GM21576 (cell line): ENCODE results near the gene RNF215.

Experiments
- ATAC-seq: cut with Tn5 transposase; IDR thresholded peaks from one replicate; pipeline ENCODE4 v1.9.1; 2021; ENCODE audit warnings: mild to moderate bottlenecking, moderate library complexity; ENCODE audit not compliant: unreplicated experiment

Gene RNF215

DNA sequence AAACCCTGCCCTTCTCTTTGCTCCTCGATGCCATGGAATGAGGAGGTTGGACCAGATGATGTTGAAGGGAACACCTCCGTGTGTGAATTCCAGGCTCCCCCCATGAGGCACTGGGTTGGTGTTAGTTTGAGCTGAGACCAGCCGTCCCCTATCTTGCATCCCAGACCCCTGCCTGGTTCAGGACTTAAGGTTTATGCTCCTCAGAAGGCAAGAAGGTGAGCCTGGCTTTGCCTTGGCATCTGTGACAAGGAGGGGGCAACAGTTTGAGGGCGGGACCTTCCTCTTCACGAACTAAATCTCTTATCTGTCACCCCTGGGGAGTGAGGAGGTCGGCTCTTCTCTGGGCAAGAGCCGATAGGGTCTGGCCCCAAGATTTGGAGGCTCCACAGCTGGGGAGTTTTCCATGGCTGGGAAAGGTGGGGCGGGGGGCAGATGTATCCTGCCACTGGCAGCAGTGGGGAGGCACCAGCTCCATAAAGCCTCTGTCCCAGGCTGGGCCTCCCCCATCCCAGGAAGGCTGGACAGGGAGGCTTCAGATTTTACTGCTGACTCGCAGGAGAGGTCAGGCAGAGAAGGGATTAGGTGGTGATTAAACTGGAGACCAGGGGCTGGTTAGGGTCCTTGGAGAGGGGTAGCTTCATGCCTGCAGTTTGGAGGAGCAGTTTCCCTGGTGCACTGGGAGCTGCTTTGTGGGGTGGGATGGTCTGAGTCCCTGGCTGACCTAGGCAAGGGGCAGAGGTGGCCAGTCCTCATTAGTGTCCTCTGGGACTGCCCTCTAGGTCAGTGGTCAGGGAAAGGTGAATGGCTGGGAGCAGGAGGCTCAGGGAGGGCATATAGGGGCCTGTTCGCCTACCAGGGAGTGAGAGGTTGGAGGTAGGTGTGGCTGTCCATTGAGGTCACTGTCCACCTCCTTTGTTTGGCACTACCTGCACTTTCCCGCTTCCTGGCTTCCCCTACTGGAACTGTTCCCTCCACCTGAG is 10.7 kb upstream of the RNF215 start:
- ATAC-seq = no peak

DNA sequence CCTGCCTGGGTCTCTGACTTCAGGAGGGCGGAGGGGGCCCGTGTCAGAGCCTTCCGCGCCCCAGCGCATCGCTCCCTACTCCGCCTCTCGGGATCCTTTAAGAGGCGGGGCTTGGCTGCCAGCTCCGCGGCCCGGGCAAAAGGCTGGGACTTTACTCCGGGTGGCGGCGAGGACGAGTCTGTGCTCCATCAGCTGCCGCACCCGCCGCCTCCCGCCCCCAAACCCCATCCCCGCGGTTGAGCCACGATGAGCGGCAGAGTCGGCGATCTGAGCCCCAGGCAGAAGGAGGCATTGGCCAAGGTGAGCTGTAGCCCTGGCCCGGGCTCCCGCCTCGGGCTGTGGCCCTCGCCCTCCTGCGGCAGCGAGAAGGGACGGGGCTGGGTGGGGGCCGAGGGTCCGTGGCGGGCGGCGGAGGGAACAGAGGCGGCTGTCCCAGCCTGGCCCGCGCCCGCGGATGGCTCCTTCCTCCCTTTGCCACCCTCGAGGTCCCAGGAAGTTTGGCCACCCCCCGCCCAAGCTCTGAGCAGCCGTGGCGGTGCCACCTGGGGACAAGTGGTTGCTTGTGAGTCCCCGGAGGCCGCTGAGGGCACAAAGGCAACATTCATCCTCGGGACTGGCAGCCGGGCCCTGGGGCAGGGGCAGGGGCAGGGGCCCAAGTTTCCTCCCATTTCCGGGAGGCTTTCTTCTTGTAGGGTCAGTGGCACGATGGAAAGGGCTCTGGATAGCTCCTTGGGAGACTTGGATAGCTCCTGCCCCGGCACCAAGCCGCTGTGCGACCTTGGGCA is 9.9 kb upstream of the RNF215 start, which contains the start of gene SEC14L2:
SEC14L2 (plus strand) TSS at position 148 of the 785 bp plus-strand sequence; CDS start at position 247, 99 bp downstream.
- no peak for ATAC-seq

DNA sequence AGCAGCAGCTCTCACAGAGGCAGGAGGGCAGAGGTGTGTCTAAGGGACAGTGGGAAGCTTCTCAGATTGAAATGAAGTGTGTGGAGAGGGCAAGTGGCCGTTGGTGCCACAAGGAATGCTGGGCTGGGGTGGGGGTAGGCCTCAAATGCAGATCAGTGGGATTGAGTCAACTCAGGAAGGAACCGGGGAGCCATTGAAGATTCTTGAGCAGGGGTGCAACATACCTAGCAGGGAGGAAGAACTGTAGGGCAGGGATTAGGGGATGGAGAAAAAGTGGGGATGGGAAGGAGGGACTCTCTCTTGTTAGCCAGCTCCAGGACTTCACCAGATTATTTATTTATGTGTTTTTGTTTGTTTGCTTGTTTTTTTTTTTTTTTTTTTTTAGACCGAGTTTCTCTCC is 6.7 kb upstream of the RNF215 start:
- no peak for ATAC-seq

DNA sequence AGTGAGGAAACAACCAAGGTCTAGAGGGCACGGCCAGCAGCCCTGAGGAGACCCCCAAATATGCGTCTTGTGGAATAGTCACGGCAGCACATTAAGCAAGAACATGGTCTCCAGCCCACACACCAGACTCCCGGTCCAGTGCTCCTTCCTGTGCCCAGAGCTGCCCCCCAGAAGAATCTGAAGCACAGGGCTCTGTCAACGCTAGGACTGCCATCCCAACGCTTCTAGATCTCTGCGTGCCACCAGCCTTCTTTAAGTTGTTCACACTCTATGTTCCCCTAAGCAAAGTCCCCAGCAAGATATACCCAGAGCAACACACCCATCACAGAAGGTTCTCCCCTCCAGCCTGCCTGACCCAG is 6.1 kb upstream of the RNF215 start:
- ATAC-seq = no peak

DNA sequence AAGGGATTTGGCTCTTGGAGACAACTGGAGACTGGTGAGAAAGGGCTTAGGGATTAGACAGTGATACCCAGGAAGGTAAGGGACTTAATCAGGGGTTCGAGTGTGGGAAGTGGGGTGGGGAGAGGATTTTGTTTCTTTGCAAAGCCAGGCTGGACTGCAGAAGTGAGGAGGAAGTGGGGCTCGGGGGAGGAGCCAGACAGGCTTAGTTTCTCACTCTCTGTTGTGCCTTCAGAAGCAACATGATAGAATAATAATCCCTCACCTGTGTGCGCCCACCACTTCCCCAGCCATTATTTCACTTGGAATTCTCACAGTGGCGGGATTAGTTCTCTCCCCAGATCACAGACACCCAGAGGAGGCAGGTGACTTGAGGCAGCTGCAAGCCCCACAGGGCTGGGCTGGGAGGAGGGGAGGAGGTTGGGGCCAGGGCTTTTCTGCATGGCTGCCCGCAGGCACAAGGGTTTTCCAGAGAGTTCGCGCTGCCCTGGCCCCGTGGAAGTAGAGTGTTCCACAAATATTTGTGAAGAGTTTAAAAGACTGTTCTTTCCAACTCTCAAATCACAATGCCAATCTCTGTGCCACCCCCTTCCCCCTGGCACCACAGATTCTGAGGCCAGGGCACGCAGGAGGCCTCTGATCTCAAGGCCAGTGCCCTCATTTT is 5.6 kb upstream of the RNF215 start:
- ATAC-seq = no peak

DNA sequence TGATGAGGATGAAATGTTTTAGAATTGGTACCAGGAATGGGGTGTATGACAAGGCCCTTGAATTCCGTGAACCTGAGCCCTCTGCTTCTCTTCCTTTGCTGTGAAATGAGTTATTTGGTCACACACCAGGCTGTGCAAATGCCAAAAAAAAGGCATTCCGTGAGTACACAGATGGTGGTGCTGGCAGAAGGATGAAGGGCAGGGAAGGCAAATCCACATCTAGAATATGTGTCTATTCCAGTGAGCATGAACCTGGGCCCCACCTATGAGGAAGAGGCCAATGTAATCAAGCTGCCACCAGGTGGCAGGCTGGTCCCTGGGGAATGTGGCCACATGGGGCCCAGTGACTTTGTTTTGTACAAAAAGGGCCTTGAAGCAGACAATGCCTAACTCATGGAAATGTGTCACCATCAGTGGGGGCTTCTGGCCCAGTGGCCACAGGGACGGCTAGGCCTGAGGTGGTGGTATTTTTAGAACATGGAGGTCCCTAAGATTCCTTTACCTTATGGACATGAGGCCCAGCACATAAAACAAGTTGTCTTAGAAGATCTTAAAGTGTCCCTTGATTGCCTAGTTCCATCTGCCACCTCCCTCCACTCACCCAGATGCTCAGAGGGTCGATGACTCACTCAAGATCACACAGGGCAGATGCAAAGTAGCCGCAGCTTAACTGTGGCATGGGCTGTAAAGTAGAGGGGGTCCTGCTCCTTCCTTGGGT is 3.9 kb upstream of the RNF215 start:
- no peak for ATAC-seq

DNA sequence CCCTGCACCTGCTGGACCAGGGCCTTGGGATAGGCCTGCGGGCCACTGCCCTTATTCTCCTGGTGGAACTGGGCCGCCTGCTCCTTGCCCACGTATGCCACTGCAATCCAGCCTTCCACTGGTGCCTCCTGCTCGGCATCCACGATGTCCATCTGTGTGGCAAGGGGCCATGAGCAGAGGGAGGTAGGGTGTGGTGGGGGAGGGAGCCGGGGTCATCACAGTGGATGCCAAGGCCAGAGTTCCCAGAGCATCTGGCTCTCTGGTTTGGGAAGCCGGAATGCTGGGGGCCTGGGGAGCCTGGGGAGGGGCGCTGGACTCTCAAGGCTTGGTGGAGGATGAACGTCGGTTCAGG is 627 bp downstream of the RNF215 start:
- no peak for ATAC-seq

DNA sequence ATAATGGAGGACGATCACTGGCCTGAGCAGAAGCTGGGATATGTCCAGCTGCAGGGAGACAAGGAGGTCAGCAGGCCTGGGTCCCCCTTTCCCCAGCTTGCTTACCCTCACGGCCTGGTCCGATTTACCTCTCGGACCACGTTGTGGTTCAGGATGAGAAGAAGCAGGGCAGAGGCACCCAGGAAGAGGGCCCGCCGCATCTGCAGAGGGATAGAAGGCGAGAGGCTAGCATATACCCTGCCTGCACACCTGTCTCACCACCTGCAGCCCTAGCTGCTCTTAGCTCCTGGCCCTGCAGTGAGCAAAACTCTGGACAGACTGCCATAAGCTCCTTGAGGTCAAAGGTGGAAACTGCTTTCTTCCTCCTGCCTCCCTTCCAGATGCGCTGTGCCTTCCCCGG is 1.3 kb downstream of the RNF215 start:
- ATAC-seq = no peak

DNA sequence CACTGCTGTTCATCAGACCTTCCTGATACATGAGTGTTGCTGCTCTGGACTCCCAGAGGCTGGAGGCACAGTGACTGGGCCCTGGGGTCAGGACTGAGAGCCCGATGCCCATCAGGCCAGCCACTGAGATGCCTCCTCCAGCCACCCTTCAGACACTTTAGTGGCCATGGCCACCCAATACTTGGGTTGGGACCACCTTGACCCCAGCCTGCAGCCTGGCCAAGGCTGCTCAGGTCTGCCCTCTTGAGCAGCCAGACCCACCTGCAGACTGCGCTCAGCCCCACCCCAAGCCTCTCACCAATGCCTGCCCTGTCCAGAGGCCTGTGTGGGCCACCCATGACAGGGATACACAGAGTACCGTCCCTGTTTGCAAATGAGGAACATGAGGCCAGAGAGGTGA is 4.2 kb downstream of the RNF215 start:
- no peak for ATAC-seq

DNA sequence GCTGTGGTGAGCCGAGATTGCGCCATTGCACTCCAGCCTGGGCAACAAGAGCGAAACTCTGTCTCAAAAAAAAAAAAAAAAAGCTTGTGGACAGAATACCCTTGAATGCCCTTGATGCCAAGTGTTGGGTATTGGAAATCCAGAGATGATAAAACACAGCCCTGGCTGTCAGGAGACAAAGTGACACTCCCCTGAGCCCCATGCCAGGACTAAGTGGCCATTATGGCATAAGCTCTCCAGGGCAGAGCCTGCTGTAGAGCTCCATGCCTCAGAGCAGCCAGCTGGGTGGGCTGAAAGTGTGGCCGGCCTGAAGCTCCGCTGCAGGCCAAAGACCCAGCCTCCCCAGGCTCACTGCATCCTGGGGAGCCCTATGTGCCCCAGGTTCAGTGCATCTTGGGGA is 4.9 kb downstream of the RNF215 start:
- no peak for ATAC-seq

DNA sequence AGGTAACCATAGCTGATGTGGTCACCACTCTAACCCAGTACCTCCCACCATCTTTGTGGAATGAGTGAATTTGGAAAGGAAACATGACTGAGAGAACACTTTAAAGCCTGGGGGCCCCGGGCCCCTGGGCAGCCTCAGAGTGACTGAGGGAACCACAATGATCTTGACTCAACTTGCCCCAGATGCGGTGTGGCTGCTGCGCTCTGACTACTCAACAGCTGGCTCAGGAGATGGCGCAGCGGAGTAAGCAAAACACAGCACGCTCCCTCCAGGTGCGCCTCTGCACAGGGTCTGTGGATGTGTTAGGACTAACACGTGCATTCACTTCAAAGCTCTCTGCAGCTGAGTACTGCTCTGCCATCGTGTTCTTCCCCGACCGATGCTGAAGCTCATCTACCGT is 5.9 kb downstream of the RNF215 start:
- no peak for ATAC-seq

DNA sequence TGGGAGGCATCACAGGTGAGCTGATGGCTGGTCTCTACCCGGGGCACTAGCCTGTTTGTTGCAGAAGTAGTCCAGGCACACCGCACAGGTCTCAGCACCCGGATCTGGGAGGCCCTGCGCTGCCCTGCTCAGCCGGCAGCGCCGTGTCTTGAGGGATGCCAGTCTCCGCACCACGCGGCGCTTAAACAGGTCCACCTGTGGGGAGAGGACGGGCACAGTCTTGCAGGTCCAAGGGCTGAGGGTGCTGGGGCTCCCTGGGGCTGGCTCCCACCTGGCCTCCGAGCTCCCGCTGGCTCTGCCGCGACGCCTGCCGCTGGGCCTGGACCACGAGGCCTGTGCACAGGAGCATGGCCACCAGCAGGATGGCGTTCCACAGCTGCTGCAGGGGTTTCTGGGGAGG is 7.2 kb downstream of the RNF215 start:
- ATAC-seq = no peak

DNA sequence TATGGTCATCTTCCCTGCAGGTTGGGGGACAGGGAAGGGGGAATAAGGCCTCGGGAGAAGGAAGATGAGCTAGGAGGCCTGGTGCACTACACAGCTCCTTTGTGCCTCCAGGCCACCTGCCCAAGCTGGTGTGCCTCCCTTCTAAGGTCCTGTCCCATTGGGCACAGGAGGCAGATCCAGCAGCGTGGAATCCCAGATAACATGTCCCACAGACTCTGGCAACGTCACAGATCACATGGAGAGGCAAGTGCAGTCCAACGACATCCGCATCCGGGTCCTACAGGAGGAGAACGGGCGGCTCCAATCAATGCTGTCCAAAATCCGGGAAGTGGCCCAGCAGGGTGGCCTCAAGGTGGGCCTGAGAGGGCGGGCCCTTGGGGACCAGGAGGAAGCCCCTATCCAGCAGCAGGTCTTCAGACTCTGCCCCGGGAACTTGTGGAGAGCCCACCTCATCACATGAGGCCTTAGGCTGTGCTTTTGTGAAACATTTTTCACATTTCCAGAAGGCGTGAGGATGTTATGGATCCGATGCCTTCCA is 11.8 kb downstream of the RNF215 start:
- ATAC-seq = no peak

DNA sequence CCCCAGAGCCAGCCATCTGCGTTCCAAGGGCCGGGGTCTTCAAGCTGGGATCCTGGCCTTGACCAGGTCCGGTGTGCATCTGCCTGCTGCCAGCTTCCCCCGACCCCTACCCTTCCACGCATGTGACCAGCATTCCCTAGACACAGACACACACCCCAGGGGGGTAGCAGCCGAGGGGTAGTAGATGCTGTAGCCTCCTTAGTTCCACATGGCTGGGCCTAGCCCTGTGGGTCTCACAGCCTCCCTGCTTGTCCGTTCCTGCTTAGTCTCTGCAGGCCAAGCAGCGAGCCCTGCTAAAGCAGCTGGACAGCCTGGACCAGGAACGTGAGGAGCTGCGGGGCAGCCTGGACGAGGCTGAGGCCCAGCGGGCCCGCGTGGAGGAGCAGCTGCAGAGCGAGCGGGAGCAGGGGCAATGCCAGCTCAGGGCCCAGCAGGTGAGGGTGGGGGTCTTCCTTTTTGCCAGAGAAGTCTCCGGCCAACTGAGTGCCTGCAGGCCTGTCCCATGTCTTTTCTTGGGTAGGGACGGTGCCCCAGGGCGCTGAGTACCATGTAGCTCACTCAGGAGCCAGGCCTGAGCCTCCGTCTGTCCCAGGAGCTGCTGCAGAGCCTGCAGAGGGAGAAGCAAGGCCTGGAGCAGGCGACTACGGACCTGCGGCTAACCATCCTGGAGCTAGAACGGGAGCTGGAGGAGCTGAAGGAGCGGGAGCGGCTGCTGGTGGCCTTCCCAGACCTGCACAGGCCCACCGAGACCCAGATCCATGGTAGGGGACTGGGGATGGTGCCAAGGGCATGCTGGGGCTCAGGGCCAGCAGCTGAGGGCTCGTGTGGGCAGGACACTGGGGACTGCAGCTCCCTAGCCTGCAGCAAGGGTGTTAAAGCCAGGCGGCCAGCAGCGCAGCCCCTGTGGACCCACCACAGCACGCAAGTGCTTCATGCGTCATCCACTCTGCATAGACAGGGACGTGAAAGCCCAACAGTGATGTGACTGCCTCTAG is 13.6 kb downstream of the RNF215 start:
- ATAC-seq = no peak

DNA sequence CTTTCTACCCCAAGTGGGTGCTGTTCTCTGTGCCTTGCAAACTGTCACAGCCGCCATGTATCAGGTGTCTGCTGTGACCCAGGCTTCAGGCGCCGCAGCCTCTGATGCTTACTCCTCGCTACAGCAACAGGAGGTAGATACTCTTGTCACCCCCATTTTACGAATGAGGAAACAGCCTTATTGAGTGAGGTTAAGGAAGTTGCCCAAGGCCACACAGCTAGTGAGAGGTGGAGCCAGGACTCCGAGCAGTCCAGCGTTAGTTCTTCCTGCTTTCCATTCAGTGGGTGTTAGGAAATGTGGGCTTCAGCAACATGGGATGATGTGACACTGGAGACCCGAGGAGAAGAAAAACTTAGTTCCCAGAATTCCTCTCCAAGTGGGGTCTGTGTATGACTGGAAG is 14.3 kb downstream of the RNF215 start:
- no peak for ATAC-seq

DNA sequence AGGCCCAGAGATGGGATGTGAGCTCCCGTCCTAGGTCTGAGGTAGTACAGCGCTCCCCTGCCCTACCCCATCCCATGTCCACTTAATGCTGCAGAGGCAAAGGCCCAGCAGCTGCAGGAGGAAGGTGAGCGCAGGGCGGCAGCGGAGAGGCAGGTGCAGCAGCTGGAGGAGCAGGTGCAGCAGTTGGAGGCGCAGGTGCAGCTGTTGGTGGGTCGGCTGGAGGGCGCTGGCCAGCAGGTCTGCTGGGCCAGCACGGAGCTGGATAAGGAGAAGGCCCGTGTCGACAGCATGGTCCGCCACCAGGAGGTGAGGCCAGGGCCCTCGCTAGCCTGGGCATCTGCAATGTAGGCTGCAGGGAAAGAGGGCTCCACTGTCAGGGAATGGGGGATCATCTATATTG is 15.2 kb downstream of the RNF215 start:
- ATAC-seq = no peak

DNA sequence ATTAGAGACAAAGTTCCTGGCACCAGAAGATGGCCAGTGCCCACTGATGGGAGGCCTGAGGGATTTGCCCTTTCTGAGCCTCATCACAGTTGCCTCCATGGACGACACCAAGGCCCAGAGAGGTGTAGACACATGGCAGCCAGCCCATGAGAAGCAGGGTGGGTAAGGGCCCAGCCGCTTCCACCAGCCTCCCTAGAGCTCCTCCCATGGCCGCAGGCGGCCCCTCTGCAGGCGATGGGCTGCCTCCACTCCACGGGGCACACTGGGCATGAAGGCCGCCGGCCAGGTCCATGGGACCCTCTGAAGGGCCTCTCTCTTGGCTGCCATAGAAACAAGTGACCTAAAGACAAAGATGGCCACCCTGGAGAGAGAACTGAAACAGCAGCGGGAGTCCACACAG is 15.9 kb downstream of the RNF215 start:
- ATAC-seq = no peak

DNA sequence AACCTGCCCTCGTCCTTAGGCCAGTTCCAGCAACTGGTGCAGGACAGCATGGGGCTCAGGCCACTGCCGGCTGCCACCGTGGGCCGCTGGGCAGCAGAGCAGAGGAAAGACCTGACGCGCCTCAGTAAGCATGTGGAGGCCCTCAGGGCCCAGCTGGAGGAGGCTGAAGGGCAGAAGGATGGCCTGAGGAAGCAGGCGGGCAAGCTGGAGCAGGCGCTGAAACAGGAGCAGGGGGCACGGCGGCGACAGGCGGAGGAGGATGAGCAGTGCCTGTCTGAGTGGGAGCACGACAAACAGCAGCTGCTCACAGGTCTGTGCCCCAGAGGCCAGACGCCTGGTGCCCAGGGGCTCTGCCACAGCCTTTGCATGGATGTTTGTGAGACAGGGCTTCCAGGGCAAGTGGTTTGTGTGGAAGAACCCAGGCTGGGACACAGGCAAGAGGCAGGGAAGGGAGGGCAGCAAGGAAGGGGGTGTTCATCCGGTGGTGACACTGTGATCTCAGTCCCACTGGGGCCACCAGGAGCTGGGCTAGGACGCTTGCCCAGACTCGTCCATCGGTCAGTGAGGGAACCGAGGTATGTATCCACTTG is 16.5 kb downstream of the RNF215 start:
- ATAC-seq = no peak

DNA sequence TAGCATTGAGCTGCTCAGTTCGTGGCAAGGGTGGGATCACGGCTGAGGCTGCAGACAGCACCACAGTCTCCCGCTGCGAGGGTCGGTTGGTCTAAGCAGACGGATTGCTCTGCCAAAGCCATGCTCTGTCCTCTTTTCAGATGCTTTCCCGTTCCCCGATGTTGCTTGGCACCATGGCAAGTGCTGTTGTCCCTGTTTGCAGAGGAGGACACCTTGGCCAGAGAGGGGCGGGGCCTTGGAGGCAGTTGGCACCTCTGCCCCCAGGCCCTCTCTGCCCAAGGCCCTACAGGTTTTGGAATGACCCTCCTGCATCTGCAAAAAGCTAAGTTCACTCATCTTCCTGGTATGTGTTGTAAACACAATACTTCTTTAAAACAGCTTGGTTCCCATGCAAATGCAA is 18.8 kb downstream of the RNF215 start:
- no peak for ATAC-seq
